Type B pancreatic cell (in vitro differentiated cells): ENCODE data around the gene C1orf35. TPM values are rescaled to one million over a fixed set of nuclear protein-coding genes. Genes with fewer than 3 reads are reported as not detected.

ENCODE experiments used
- DNase-seq: peaks from one replicate; pipeline ENCODE4 v3.0.0; 2021; ENCODE audit warnings: mixed read lengths; ENCODE audit not compliant: unreplicated experiment; ENCODE audit errors: extremely low spot score
- H3K27ac Mint-ChIP-seq: 2 replicates; pipeline ENCODE4 v1.8.0; 2021; ENCODE audit warnings: mild to moderate bottlenecking, mixed read lengths
- H3K27me3 Mint-ChIP-seq: 2 replicates; pipeline ENCODE4 v1.8.0; 2021; ENCODE audit warnings: mixed read lengths
- H3K36me3 Mint-ChIP-seq: 2 replicates; pipeline ENCODE4 v1.8.0; 2021; ENCODE audit warnings: mixed read lengths
- H3K4me1 Mint-ChIP-seq: one replicate; pipeline ENCODE4 v1.8.0; 2021; ENCODE audit warnings: mixed read lengths; ENCODE audit not compliant: unreplicated experiment
- H3K4me3 Mint-ChIP-seq: 2 replicates; pipeline ENCODE4 v1.8.0; 2021; ENCODE audit warnings: mild to moderate bottlenecking, mixed read lengths
- H3K9me3 Mint-ChIP-seq: 2 replicates; pipeline ENCODE4 v1.8.0; 2021; ENCODE audit warnings: mixed read lengths
- total RNA-seq: library from RNA; stranded (reverse); gene quantifications from 2 replicates; pipeline ENCODE4 v1.2.1, GENCODE V29; 2021; ENCODE audit warnings: low replicate concordance
- TF ChIP-seq, protein P1 (sequence below): fragments of 200-600 bp; sonication (generic); conservative IDR thresholded peaks from 2 replicates; pipeline ENCODE4 v1.5.0; 2021; ENCODE audit warnings: antibody characterized with exemption, mild to moderate bottlenecking

C1orf35 gene
- total RNA-seq, 1 donor from 2014 or later: 23.3 TPM

DNA sequence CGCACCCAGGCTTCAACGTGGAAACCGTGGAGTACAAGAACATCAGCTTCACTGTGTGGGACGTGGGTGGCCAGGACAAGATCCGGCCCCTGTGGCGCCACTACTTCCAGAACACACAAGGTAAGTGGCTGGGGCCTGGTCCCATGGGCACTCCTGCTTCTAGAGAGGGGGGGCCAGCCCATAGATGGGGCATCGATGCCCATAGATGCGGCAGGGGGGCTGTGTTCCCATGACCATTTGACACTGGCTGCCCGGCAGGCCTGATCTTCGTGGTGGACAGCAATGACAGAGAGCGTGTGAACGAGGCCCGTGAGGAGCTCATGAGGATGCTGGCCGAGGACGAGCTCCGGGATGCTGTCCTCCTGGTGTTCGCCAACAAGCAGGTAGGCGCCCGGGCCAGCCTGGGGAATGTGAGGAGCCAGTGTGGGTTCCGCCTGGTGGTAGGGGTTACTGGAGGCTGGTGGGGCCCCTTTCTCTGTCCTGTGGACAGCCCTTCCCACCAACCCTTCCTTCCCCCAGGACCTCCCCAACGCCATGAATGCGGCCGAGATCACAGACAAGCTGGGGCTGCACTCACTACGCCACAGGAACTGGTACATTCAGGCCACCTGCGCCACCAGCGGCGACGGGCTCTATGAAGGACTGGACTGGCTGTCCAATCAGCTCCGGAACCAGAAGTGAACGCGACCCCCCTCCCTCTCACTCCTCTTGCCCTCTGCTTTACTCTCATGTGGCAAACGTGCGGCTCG is 5.6 kb downstream of the C1orf35 start:
- Mint-ChIP-seq H3K4me1 (peaks cover 8% of the 10 kb centered on the region), H3K27ac (no peak overlapping the region), H3K9me3 (no peaks in the 10 kb centered on the region), H3K4me3 (no peak overlapping the region), H3K36me3 (peaks cover 28% of the 10 kb centered on the region), H3K27me3 (no peaks in the 10 kb centered on the region)
- DNase-seq: no peak
- TF ChIP-seq, protein P1, sequence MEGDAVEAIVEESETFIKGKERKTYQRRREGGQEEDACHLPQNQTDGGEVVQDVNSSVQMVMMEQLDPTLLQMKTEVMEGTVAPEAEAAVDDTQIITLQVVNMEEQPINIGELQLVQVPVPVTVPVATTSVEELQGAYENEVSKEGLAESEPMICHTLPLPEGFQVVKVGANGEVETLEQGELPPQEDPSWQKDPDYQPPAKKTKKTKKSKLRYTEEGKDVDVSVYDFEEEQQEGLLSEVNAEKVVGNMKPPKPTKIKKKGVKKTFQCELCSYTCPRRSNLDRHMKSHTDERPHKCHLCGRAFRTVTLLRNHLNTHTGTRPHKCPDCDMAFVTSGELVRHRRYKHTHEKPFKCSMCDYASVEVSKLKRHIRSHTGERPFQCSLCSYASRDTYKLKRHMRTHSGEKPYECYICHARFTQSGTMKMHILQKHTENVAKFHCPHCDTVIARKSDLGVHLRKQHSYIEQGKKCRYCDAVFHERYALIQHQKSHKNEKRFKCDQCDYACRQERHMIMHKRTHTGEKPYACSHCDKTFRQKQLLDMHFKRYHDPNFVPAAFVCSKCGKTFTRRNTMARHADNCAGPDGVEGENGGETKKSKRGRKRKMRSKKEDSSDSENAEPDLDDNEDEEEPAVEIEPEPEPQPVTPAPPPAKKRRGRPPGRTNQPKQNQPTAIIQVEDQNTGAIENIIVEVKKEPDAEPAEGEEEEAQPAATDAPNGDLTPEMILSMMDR: no peak

- Mint-ChIP-seq H3K27me3 (no peaks in the 10 kb centered on the region), H3K9me3 (no peaks in the 10 kb centered on the region), H3K4me1 (peaks cover 8% of the 10 kb centered on the region), H3K36me3 (peaks cover 32% of the 10 kb centered on the region), H3K4me3 (no peak overlapping the region), H3K27ac (no peak overlapping the region)
- DNase-seq: no peak
- TF ChIP-seq, protein P1: no peak
These were observed 6.5 kb downstream of the C1orf35 start for GRCh38 chr1:228096416-228097332.

GRCh38 chr1:228095938-228096337 is 7.2 kb downstream of the C1orf35 start:
- no peak for DNase-seq
- Mint-ChIP-seq H3K27me3 (no peaks in the 10 kb centered on the region), H3K4me3 (no peak overlapping the region), H3K9me3 (no peaks in the 10 kb centered on the region), H3K36me3 (peaks cover 32% of the 10 kb centered on the region), H3K4me1 (peaks cover under 1% of the 10 kb centered on the region), H3K27ac (peak overlapping the region; percentile 33)
- TF ChIP-seq, protein P1: no peak

DNA sequence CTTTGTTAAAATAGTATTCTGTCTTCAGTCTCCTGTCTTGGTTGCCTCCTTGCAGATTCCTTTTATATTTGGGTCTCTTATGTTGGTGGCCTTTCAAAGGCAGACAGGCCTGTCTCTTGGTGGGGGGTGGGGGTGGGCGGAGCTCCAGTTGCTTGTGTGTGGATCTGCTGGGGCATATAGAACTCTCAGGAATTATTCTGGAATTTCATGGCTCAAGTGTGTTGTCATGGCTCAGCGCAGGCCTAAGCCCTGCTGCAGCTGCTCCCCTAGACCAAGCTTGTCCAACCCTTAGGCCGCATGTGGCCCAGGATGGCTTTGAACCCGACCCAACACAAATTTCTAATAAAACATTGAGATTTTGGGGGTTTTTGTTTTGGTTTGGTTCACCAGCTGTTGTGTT is 8.0 kb downstream of the C1orf35 start:
- TF ChIP-seq, protein P1: no peak
- H3K4me3 Mint-ChIP-seq: no peak overlapping the region
- no peak for DNase-seq
- H3K9me3 Mint-ChIP-seq: no peaks in the 10 kb centered on the region
- no peaks in the 10 kb centered on the region for H3K27me3 Mint-ChIP-seq
- no peak overlapping the region for H3K27ac Mint-ChIP-seq
- H3K4me1 Mint-ChIP-seq: no peaks in the 10 kb centered on the region
- H3K36me3 Mint-ChIP-seq: peaks cover 32% of the 10 kb centered on the region

- H3K4me3 Mint-ChIP-seq: no peak overlapping the region
- H3K36me3 Mint-ChIP-seq: peaks cover 32% of the 10 kb centered on the region
- peak overlapping the region; percentile 62 for H3K27ac Mint-ChIP-seq
- no peaks in the 10 kb centered on the region for H3K4me1 Mint-ChIP-seq
- H3K9me3 Mint-ChIP-seq: no peaks in the 10 kb centered on the region
- TF ChIP-seq, protein P1: no peak
- H3K27me3 Mint-ChIP-seq: no peaks in the 10 kb centered on the region
- DNase-seq: peak; percentile 39
These were observed 8.6 kb downstream of the C1orf35 start for GRCh38 chr1:228094432-228095016.
